Putamen (tissue), 1 donor: Measurements from ENCODE around the gene EBF3.

ENCODE experiments used
- DNase-seq: peaks from one replicate; pipeline ENCODE4 v3.0.0-alpha.2; 2016; ENCODE audit warnings: low spot score

Gene EBF3

DNA sequence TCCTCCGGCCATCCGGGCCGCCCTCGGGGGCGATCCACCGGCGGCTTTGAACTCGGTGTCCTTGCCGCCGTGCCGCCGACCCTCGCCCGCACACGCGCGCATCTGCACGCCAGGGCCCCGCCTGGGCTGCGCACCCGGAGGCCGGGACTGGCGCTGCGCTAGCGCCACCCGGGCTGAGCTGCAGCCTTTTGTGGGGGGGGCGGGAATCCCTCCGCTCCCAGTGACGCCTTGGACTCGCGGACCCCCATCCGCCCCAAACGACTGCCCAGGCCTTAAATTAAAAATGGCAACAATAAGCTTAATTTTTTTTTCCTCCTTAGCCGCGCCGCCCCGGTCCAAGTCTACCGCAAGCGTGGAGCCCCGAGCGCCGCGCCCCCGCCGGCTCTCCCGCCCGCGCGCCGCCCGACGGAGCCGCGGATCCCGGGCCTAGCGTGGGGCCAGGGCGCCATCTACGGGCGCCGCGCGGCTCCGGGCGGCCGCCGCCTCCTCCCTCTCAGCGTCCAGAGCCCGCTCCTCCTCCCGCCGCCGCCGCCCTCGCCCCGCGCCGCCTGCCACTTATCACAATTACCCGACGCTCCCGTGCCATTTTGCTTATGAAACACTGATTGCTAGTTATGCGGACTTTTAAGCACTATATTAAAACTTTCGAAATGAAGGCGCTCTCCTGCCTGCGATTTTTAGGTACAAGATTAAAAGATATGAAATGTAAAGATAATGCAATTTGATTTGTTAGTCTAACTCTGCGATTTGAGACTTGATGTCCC is 7.5 kb upstream of the EBF3 start:
- peak; percentile 3 for DNase-seq

DNA sequence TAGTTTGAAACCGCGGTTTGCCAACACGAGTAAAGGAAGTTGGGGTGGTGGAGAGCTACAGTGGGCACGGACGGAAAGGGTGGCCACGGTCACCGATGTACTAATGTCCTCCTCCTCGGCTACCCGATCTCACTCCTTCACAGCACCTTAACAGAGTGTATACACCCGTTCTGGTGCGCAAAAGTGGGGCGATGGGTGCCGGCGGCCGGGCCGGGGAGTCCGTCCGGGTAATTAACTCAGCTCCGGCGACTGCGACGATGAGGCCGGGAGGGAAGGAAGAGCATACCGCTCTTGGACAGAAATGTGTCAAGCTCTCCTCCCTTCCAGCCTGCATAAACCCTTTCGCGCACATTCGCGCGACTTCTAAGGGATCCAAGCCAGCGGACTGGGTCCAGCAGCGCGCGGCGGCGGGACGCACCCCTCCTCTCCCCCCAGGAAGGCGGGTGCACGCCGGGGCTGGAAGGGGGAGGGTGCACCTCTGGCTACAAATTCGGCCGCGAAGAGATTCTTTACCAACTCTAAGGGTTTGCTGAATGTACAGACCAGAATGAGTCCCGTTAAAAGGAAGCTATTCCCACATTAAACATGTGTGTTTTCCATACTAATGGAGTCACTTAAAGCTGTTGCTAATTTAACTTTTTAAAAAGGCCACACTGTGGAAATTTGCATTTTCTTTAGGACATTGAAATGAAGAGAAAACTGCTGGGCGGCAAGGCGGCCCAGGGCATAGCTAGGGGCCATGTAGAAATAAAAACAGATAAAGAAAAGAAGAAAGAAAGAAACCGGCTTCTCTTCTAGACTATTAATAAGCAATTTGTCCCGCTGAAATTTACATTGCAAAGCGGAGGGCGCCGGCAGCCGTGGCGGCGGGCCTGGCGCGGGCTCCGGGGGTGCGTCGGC is 6.6 kb upstream of the EBF3 start:
- DNase-seq, result no peak

DNA sequence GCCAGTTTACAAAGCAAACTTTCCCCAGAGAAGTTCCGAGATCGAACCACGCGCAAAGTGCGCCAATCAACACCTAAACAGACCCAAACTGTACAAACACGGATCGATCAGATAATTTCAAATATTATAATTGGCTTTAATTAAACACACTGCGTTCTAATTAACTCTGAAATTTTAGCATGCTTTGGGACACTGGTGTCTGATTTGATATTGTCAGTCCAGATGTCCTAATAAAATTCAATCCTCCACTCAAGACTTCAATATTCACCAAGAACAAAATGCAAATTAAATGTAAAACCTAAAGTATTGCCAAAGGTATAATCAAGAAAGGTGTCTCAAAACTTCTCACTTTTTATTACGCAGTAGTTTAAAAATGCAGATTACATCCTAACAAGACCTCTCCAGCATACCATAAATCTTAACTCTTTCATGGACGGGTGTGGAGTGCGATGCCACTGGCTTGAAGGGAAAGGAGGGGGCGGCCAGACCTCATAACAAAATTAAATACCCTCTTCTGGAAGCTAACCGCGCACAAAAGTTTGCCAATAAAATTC is 5.9 kb upstream of the EBF3 start:
- DNase-seq, result no peak

DNA sequence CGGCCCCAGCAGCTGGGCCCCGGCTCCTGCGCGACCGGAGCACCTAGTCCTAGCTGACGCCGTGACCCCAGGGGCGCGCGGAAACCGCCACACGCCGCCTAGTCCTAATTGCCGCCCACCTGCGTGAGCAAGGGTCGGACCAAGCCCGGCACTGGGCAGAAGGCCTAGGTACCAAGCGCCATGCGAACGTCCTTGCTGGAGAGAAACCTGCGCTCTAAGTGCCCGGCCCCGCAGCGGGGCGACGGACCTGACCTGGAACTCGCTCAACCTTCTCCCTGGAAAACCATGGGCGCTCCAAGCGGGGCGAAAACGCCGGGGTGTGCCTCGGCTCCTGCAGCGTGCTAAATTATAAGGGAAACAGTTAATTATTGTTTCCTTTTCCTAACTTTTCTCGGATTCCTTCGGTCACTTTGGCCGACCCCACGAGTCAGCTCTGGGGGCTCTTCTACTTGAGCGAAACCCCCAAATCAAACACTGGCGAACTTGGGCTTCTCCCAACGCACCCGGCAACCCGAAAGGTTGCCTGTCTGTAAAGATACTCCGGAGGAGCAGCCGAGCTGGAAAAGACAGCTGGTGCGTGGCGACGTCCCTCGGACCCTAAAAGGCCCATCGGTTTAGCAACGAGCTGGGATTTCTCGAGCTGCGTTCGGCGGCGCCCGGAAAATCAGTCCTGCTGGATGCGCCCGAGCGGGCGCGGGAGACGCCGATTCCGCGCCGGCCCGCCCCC is 5.3 kb upstream of the EBF3 start:
- DNase-seq, result no peak

DNA sequence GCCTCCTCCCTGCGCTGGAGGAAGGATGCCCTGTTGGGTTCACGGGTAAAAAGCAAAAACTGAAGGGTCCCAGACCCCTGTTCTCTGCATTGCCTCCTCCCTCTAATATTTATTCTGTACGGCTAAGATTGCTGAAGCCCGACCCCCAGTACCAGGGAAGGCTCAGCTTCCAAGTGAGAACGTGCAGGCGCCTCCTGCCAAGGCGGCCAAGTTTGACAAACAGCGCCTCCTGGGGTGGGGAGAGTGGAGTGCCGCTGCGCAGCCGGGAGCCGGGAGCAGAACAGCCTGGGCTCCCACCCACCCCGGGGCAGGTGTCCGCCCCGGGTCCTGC is 4.7 kb upstream of the EBF3 start:
- DNase-seq, result no peak

GRCh38 chr10:129968020-129968852 is 4.2 kb upstream of the EBF3 start:
- DNase-seq, result no peak

- DNase-seq, result no peak
Observed at GRCh38 chr10:129967579-129968019, 3.5 kb upstream of the EBF3 start.

DNA sequence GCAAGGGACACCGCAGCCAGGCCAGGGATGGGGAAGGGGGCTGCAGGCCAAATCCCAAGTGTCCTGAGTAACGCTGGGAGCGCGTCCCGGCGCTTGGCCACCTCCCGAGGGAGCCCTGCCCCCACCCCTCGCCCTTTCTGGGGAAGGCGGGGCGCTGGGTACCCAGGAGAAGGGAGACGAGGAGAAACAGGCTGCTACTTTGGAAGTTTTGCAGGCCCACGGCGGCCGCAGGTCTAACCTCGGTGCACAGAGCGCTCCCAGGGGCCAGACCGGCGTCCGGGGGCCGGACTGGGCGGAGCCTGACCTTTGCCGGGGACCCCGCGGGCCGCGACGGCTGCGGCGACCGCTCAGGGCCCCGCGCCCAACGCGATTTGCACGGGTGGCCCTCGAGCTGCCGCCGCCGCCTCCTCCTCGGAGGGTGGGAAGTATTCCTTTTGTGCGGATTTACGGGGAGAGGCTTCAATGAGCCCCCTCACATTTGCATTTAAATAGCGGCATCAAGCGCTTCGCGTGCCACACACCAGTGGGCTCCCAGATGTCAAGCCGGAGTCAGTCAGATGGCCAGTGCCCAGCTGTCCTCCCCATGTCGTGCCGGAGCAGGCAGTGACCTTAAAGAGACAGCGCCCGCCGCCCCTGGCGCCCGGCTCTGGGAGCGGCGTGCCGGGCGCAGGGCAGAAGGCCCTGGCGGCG is 3.0 kb upstream of the EBF3 start:
- DNase-seq, result no peak

DNA sequence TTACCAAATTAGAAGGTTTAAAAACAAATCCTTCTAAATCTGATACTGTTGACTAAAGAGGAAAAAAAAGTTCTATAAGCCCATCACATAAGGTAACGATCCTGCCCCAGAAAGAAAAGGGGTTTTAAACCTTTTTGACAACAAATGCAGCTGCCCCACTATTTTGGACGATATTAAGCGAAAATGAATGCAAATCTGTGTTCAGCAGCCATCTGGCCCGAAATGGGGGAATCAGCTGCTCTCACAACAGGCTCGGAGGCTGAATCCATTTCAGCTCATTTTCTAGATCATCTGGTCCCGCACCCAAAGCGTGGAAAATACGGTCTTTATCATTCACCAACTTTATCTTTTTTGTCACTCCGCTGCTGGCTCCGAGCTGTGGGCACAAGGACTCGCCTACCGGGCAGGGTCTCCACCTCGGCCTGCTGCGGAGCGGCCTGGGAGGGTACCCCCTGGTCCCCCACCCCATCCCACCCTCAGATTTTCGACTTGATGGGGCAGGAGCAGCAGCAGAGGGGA is 2.4 kb upstream of the EBF3 start:
- DNase-seq, result no peak

- DNase-seq, result no peak
Observed at GRCh38 chr10:129965959-129966358, 1.9 kb upstream of the EBF3 start.

GRCh38 chr10:129965425-129965808 is 1.3 kb upstream of the EBF3 start:
- DNase-seq, result no peak

DNA sequence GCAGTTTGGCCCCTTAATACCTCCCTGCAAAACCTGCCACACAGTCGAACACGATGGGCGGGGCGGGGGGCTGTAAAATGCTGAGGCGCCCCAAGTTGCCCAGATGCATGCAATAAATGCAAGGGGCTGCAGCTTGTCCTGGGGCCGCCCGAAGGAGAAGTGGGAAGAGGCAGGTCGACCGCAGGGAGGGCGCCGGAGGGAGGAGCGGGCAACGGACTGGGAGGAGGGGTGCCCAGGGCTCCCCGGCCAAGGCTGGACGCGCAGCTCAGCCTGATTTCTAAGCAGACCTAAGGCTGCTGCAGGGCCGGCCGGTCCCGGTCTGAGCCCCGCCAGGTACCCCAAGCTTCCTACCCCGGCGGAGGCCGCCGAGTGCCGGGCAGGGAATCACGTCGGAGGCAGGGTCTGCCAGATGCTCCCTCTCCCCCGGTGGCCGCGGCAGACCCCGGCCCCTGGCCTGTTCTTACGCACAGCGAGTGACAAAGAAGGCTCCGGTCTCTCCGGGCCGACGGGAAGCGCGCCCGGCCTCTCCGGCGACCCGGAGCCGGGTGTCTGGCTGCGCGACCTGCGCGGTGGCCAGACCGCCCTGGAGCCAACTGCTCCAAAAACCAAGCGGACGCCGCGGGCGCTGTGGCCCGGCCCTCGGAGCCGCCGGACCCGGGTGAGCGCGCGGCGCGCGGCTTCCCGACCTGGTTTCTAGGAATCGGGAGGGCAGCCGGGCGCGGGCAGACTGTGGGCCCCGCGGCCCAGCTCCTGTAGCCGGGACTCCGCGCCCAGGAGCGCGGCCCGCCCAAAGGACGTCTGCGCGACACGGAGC is 744 bp upstream of the EBF3 start:
- no peak for DNase-seq

- DNase-seq, result no peak
Observed at GRCh38 chr10:129962872-129963640, 1.0 kb downstream of the EBF3 start.

DNA sequence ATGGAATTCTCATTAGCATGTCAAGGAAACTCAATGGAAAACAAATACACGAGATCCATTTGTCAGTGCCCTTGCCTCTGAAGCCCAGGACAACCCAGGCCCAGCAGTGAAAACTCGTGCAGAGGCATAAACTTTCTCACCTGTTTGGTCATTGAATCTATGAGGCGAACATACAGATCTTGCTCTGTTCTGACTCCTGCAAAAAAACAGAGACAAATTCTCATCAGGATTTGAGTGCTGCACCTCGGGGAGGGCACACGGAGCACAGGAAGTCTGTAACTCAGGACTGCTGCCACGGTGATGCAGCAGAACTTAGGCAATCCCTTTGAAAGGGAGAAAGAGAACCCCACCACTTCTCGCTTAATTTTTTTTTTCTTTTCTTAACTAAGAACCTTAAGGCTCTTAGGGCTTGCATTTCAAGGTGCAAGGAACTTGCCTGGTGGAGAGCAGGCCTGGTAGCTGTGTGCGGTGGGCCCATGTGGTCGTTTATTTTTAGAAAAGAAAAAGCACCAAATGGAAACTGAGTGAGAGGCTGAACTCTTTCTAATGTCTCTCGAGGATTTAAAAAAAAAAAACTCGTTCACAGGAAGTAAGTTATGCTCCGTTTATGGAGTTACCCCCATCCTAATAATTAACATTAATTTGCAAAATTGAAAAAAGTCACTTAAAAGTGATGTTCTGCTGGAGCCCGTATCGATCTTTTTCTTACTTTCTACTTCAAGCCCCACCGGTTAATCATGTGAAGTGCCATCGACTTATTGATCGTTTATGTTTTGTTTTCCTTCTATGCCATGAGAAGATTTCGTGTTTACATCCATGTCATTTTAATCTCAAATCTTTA is 1.8 kb downstream of the EBF3 start:
- no peak for DNase-seq

DNA sequence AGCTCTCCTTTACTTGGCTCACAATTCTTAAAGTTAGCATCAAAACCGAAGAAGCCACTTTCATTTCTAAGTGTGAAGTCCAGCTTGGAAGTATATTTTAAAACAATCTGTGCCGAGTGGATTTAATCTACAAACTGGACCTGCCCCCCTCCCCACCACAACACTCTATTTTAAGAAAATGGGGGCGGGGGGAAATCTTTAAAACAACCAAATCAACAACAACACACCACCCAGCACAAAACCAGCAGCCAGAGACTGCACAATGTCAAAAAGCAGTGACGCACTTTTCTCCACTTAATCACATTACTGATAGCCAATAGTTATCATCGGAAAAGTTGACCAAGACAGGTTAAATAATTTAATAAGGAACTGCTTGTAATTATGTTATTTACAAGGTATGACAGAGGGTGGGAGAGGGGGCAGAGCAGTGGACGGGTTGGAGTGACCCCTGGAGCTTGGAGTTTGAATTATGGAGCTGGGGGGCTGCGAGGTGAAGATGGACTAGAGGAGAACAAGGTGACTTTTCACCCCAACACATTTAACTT is 2.8 kb downstream of the EBF3 start:
- DNase-seq, result no peak

GRCh38 chr10:129960481-129961156 is 3.5 kb downstream of the EBF3 start:
- DNase-seq, result no peak
